Activated T-helper 1 cell treated with anti-CD3 and anti-CD28 coated beads, Interleukin-2, amount 50 U/mL, for 16 hours (primary cell): ENCODE results near the gene SKAP2.

Experiments used
- DNase-seq, 2 donors: peaks; one replicate each; pipeline ENCODE4 v3.0.0-alpha.2; 2020; ENCODE audit warnings: low read depth in 1 of 2, low spot score in 1 of 2

SKAP2 gene

DNA sequence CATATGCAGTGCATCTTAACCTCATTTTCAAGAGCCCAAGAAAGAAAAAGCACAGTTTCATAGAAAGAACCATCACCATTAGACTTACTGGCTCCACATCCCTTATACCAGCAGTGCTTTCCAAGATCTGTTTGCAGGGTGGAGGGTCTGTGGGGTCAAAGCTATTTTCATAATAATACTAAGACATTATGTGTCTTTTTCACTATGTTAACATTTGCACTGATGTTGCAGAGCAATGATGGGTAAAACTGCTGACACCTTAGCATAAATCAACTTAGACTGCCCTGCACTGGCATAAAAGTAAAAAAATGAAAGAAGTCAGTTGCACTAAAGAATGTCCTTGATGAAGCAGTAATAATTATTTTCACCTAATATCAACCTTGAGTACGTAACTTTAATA, 166.2 kb downstream of the SKAP2 start:
- DNase-seq = no peak

DNA sequence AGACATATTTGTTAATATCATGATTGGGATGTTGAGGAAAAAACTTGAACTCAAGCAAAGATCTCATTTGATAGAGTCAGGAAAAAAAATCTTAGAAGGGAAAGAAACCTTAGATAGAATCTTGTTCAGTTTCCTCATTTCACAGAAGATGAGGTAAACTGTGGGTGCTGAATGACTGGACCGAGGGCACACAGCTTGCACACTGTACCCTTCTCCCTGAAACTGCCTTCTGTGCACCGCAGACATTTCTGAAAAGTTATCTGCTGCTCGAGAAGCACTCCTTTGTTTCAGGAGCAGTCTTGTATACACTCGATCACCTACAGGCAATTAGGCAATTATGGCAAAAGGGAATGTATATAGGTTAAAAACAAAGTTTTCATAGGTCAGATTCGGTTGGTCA, 167.4 kb downstream of the SKAP2 start:
- no peak for DNase-seq

DNA sequence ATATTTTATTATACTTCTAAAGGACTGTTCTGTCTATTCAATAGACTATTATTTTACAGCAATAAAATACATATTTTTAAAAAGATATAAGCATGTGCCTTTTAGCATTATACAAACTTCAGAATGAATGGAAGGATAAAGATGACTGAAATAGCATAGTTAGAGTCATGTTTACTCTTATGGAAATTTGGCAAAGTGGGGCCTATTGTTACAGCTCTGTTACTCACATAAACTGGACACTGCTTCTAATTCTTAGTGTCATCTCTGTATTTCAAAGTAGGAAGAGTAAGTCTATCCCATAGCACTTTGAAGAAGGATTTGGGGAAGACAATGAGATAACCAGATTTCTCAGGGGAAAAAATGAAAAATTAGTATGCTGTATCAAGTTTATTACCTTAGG, 168.2 kb downstream of the SKAP2 start:
- no peak for DNase-seq

DNA sequence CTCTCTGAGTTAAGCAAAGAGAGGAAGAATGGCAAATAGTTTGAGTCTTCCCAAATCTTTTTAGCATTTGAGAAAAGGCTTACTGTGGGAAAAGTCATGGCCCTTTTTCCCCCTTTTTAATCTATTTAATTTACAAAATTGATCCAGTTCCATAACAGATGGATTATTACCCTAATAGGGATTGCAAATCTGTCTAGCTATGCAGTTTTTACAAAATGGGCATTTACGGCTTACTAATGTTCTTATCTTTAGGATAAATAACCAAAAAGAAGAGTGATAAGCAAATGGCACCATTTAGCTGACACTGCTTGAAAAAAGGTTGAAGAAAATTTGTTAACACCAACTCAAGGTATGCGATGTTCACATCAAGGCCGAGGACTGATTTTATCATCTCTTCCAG, 169.7 kb downstream of the SKAP2 start:
- no peak for DNase-seq

DNA sequence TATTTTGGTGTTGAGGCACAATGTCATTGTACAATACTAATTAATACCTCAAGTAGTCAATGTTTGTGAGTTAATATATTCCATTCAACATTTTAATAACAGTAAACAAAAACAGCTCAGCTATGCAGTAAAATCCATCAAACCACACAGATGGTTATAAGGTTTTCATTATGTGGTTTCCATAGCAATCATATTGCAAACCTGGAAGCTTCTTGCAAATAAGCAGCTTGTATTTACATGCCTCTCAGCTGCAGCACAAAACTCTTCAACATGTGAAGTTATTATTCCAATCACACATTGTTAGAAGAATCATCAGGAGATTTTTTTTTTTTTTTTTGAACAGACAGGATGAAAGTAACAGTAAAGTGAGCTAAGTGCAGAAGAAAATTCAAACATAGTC, 170.2 kb downstream of the SKAP2 start:
- no peak for DNase-seq

DNA sequence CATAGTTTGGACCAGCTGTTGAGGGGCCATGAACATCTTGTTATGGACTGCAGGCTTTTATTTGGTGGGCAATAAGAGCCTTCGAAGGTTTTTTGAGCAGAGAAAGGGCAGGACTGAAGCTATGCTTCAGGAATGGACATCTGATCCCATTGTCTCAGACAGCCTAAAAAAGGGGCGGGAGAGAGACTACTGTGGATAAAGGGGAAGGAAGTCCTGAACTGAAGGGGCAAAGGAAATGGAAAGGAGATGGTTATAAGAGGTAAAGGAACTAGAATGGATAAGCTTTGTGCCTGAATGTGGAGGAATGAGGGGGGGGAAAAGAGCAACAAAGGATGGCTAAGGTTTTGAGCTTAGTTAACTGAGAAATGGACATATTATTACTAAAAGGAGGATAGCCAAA, 172.5 kb downstream of the SKAP2 start:
- DNase-seq = no peak

DNA sequence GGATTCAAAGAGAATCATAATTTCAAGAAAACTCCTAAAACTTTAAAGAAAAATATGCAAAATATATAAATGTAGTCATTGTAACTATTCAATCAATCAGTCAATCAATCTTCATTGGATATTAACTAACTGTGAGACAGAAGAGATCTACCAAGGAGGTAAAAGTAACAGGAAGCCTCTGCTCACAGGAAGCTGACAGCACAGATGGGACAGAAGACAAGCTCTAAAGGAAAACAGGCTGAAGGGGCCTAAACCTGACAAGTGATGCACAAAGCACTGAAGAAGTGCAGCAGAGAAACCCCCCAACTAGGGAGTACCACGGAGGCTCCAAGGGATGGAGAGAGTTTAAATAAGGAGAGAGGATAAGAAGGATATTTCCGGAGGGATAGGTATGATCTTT, 173.0 kb downstream of the SKAP2 start:
- DNase-seq = no peak

DNA sequence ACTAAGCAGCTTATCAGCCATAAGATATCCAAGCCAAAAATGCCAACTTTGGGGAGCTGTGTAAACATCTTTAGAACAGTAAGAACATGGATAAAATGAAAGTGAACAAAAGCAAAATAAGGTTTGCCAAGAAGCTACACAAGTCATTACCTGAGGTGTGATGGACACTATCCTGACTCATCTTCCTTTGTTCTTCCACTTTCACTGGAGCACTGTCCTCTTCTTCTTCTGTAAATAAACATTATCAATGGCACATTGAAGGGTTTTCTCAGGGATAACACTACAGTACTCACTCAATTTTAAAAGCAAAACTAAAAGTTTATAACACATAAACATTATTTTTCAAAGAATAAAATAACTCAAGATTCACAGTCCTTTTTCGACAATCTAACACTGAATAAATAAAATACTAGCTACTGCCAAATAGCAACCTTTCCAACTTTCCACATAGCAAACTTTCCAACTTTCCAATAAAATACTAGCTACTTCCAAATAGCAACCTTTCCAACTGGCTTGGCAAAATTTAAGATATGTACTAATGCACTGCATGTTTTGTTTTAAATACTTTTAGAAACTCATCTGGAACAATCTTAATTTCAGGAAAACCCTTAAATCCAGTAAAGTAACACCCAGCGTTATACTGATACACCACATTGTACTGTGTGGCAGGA, 174.1 kb downstream of the SKAP2 start:
- DNase-seq = no peak

DNA sequence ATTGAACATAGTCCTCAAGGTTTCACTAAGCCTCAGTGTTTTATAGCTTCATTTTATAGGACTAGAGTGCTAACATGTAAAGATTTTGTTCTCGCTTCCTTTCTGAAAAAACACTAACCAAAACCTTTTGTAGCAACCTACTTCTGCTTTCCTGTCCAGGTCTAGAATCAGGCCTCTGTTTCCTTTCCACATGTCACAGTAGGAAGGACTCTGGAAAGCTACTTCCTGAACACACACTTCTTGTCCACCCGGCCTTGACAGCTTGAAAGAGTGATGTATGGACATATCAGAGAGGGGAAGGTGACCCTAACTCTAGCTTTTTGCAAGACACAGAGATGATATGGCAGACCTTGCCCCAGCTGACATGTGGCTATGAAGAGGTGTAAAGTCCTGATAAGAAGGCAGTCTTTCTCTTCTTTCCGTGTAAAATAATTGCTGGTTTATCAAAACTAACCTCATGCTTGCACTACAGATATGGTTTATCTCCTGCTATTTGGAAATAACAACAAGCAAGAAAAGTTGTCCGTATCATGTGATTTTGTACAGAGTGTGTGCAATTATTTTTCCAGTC, 175.4 kb downstream of the SKAP2 start:
- no peak for DNase-seq

DNA sequence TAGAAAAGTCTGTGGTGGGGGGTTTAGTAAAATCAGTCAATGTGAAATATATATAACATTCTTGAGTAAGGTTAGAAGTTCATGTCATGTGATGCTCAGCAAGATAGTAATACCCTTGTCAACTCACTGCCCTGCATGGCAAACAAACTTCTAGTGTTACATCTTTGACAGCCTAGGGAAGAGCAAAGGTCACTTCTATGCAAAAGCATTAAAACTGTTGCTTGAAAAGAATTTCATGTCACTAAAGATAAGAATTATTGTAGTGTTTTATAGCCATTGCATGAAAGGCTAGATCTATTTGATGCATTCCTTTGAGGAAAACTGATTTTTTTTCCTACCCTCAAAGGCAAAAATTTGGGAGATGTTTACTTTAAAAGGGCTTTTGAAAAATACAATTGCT, 176.0 kb downstream of the SKAP2 start:
- DNase-seq = no peak

DNA sequence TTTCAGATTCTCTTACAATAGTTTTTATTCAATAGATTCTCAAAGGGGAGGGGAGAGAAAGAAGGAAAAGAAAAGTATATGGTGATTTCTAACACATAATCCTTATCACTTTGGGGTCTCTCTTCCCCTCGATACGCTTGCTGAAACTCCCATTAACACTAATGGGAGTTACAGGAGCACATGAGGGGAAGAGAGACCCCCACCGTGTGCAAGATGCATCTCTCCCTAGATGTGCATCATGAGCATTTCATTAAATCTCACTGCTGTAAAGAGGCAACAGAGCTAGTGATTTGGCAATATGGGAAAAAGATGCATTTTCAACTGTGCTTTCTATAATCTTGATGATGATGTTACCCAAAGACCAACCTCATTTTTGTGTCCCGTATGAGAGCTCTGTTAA, 177.4 kb downstream of the SKAP2 start:
- no peak for DNase-seq

DNA sequence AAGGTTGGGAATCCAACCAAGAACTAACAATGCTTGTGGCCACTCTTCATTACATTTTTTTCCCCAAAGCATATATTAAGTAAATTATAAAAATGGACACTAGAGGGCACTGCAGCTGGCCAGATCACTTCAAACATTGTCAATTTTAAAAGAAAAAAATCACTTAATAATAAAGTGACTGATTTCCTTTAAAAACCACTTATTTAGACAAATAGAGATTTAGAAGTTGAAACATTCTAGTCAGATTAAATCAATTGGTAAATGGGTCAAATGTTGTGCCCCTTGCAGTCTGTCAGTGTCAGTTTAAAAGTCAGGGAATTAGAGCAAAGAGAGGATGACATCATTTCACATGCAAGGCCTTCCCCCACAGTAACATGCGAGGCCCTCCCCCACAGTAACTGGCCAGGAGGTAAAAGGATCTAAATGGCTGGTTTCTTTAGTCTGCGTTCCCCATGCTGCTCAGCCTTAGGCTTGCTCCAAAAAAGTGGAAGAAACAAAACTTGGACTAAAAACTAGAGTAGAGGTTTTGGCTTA, 177.9 kb downstream of the SKAP2 start:
- no peak for DNase-seq

DNA sequence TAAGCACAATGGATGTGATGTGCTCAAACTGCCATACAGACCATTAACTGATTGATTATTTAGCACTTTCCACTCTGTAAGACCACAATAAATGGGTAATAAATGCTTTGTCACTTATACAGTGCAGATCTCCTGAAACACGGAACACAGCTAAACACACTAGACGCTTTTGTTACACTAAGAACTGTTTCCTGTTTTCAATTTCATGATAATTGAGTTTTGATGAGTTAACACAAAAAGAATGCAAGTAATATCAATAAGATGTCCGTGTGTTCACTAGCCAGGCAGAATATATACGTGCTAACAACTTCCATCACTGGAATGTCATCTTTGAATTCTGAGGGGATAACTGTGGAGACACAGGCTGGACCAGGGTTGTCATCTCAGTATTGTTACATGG, 178.8 kb downstream of the SKAP2 start:
- DNase-seq = no peak

DNA sequence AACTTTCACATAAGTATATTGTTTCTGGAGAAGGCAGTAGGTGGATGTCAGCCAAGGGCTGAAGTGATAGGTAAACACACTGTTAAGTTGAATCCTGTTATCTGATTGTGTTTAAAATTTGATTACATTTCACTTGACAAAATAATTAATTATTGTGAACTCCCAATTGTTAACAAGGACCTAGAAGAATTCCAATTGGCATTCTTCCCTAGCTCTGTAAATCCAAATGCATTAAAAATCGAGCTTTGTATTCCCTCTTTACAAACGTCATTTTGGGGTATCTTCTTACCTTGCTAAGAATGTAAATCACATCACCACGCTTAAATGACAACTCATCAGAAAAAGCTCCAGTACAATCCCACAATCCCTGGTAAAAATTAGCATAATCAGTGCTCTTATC, 179.9 kb downstream of the SKAP2 start:
- no peak for DNase-seq

DNA sequence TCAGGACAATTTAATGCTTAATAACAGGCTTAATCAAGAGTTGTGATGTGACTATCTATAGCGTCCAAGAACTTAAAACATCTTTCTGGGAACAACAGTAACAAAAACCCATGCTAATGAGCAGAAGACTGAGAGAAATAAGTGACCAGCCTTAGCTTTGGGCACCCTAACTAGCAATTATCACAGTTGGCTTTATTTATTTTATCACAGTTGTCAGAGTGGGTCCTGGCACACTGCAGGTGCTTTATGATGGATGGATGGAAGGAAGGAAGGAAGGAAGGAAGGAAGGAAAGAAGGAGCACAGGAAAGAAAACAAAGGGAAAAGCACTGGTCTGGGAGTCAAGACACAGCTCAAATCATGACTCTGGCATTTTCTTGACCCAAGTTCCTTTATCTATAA, 181.1 kb downstream of the SKAP2 start:
- no peak for DNase-seq

DNA sequence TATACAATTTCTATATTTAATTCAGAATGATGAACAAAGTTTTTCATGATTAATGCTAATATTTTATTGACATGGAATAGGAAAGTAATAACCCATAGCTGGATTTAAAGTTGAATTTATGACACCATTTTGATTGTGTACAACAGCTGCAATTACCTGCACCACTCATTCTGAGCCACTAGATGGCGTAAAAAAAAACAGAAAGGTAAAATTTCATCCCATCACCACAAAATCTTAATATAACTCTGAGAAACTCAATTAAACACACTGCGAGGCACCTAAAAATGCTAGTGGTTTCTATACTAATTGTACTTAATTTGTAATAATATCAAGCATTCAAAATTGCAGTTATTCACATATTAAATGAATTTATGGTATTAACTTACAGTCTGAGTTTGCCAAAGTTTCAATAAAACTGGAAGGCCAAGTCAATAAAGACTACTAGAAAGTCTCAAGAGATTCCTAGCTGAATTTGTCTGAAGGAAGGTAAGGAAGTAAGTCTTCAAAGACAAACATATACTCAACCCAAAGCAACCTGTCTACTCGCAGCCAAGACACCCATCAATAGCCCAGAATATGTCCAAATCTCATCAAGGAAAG, 182.5 kb downstream of the SKAP2 start:
- DNase-seq = no peak

DNA sequence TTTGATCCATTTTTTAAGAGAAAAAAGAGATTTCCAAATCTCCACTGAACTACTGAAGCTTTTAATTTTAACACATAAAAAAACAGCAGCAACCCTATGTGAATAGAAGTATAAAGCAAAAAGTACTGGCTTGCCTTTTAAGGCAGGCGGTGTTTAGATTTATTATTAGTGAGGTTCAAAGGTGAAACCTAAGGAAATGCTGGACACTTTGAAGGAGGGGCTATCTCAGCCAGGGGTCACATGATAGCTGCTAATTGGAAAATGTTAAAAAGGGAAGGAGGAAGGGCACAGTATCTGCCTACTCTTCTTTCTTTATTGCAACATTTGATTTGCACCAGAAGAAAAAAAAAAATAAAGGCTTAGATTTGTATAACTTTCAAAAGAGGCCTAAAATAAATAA, 183.8 kb downstream of the SKAP2 start:
- no peak for DNase-seq

DNA sequence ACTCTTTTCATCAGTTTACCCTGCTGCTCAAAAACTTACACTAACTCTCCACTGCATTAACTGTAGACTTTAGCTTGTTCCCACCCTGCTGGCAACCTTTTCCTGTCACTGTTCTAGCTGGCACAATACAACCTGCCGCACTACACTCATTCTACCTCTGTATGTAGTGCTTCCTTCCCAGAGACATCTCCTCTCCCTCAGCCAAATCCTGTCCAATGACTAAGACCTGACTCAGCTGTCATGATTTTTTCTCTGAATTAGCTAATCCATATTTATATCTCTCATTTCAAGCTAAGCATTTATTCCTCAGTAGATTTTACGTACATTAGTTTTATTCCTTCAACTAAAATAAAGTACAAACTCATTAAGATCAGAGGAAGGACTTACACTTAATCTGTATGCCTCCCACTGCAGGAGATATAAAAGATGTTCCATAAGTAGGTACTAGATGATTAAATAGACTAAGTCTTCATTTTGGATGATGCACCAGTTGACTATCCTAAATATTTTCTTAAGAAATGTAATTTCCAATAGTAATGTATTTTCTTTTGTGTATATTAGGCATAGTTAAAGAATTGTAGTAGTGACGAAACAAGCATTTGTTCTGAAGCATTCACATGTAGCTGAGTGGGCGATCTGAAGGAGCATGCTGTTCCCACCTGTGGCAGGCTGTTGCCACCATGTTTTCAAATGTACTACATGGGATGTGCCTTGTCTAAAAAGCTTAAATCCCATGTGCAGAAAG, 189.1 kb downstream of the SKAP2 start:
- DNase-seq = no peak

DNA sequence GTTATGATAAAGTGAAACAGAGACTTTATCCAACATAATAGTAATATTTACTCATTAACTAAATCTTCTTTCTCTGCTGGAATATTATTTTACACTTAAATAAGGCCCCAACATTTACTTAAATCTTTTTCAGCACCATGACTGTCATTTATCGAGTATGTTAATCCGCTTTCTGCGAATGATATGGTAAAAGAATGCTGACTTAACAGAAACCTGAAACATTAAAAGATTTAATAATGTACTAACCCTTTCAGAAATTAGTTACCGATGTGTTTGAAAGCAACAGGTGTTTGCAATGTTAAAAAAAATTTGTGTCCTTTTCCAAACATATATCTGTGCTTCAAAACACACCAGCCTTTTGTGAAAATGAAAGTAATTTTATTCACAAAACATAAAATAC, 190.5 kb downstream of the SKAP2 start:
- no peak for DNase-seq

DNA sequence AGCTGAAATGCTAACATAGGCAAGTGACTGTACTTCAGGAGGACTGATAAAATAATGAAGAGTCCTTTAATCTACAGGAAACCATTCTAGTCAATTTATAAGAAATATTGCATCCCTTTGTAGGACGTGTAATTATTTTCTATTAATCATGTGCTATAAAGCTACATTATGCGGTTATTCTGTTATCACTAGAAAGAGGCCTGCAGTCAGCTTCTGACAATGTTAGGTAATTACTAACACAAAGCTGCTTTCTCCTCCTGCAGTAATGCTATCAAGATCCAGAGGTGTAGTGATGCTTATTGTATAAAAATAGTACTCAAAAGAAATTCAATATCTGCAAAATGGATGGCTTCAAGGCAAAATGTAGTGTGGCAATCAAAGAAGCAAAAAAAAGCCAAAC, 191.1 kb downstream of the SKAP2 start:
- no peak for DNase-seq

DNA sequence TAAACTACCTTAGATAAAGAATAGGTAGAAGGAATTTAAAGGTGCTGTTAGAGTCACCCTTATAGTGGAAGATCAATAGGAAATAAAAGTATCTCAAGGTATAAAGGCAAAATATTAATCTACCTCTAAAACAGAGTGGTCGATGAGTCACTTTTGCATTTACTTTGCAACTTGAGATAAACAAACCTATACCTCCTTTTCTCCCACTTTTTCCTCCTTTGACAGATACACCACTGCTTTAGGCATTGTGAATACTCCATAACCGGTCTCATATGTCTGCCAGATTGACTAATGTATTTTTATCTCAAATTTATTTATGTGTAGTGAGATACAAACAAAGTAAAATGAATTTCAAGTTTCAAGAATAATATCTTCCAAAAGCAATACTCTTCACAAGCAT, 193.5 kb downstream of the SKAP2 start:
- DNase-seq = no peak

DNA sequence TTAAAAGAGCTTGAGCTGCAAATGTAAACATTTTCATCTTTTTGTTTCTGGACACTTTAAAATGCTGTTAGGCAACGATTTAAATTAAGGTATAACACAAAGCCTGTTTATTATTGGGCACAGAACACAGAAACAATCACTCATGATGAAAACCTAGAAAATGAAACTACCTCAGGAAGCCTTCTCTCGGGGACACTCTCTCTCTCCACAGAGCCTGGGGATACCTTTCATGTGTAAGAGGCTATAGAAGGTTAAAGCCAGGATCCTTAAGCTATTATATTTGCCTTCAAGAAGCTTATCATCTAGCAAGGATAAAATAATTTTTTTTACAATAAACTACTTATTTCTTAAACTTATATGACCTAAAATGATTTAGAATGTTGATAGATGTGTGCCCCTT, 194.1 kb downstream of the SKAP2 start:
- no peak for DNase-seq
